ENCODE data around the gene STAG1.

STAG1 gene

DNA sequence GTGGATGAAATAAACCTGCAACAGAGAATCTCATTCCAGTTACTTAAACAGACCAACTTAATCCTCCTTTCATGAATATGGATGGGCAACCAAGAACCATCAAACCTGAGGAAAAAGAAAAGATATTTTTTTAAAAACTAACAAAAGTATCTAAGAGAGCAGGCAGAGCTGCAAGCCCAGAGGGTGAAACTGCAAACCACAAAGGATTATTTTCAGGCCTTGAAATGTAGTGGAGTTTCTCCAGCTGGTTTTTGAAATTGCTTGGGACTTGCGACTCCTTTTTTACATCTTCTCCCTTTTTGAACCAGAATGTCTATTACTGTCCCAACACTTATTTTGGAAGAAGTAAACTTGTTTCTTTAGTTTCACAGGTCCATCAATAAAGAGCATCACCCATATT lies 87.4 kb downstream of the STAG1 start:
- TF ChIP-seq, protein P1, sequence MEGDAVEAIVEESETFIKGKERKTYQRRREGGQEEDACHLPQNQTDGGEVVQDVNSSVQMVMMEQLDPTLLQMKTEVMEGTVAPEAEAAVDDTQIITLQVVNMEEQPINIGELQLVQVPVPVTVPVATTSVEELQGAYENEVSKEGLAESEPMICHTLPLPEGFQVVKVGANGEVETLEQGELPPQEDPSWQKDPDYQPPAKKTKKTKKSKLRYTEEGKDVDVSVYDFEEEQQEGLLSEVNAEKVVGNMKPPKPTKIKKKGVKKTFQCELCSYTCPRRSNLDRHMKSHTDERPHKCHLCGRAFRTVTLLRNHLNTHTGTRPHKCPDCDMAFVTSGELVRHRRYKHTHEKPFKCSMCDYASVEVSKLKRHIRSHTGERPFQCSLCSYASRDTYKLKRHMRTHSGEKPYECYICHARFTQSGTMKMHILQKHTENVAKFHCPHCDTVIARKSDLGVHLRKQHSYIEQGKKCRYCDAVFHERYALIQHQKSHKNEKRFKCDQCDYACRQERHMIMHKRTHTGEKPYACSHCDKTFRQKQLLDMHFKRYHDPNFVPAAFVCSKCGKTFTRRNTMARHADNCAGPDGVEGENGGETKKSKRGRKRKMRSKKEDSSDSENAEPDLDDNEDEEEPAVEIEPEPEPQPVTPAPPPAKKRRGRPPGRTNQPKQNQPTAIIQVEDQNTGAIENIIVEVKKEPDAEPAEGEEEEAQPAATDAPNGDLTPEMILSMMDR (IDR thresholded peaks at IDR 0.05; ENCODE audit: insufficient read depth, missing control alignments): no peak
- FAIRE-seq: no peak
- no peak for DNase-seq (ENCODE audit: insufficient read length, low spot score)

DNA sequence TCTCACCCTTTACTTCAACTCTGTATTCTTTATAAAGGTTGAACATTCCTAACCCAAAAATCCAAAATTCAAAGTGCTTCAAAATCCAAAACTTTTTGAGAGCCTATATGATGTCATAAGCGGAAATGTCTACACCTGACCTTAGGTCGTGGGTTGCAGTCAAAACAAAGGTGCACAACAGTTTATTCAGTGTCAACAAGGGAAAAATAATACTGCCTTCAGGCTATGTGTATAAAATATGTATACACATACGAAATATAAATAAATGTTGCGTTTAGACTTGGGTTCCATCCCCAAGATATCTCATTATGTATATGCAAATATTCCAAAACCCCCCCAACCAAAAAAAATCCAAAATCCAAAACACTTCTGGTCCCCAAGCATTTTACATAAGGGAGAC lies 90.9 kb downstream of the STAG1 start:
- TF ChIP-seq, protein P1 (IDR thresholded peaks at IDR 0.05; ENCODE audit: insufficient read depth, missing control alignments): no peak
- FAIRE-seq: no peak
- no peak for DNase-seq (ENCODE audit: insufficient read length, low spot score)

DNA sequence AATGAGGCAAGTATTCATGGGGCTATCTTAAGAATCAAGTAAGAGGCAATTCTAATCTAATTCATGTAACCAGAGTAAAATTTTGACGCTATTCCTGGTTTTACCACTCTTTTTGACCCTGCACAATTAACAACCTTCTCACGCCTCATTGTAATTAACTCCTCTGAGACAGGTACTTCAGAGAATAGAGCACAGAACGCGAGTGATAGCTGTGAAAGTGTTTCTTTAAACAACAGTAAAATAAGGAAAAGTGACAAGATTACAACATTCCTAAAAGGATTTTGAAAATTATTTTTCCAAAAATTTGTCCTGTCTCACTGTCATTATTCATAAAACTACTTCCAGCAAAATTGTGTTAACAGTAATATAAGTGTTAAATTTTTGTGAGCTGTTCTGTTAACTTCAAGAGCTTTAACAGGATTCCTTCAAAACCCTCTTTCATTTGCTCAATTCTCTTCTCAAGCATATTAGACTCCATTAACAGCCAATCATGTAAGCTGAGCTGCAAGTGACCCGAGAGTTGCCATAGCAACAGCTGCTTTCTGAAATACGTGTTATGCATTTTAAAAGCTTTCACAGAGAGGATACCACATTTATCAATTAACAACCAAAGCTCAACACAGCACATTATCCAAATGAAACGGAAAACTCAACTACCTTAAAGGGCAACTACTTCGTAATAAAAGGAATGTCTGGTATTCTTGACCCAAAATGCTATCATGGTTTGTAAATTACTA lies 93.1 kb downstream of the STAG1 start:
- TF ChIP-seq, protein P1 (IDR thresholded peaks at IDR 0.05; ENCODE audit: insufficient read depth, missing control alignments): no peak
- FAIRE-seq (peak; percentile 84), DNase-seq (ENCODE audit: insufficient read length, low spot score) (no peak)

DNA sequence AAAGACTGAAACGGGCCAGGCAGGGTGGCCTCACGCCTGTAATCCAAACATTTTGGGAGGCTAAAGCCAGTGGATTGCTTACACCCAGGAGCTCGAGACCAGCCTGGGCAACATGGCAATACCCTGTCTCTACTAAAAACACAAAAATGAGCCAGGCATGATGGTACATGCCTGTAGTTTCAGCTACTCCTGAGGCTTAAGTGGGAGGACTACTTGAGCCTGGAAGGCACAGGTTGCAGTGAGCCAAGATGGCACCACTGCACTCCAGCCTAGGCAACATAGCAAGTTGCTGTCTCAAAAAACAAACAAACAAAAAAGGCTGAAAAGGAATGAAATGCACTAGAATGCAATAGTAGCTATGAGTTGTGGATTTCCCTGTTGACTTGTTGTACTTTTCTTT lies 94.7 kb downstream of the STAG1 start:
- DNase-seq (ENCODE audit: insufficient read length, low spot score) (no peak), FAIRE-seq (no peak)

DNA sequence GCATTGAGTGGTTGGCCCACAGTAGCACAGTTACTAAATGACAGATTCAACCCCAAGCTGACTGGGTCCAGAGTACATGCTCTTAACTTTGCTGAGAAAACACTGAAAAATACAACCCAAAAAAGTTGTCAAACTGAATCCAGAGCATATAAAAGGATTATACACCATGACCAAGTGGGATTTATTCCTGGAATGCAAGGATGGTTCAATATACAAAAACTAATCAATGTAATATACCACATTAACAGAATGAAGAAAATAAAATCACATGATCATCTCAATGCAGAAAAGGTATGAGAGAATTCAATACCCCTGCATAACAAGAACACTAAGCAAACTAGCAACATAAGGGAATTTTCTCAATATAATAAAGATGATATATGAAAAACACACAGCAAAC lies 98.5 kb downstream of the STAG1 start:
- TF ChIP-seq, protein P1 (IDR thresholded peaks at IDR 0.05; ENCODE audit: insufficient read depth, missing control alignments): no peak
- DNase-seq (ENCODE audit: insufficient read length, low spot score): no peak
- no peak for FAIRE-seq

More for the DNA sequence above, 94.7 kb downstream of the STAG1 start:
- TF ChIP-seq, protein P1 (IDR thresholded peaks at IDR 0.05; ENCODE audit: insufficient read depth, missing control alignments): no peak

DNA sequence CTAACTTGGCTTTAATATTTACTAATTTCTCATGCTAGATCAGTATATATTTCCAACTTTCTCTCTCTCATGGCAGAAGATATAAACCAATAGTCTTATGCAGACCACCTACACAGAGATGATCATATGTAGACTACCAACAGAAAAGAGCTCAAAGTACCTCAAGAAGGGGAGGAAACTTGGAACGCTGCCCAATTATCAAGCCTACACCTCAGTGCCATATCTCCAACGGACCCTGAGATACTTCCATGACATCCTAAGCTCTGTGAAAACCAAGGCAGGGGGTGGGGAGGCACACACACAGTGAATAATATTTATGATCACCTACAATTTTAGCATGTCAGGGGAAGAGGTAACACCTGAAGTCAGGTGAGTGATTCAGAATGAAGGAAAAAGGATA lies 100.6 kb downstream of the STAG1 start:
- no peak for FAIRE-seq
- TF ChIP-seq, protein P1 (IDR thresholded peaks at IDR 0.05; ENCODE audit: insufficient read depth, missing control alignments): no peak
- DNase-seq (ENCODE audit: insufficient read length, low spot score): no peak

DNA sequence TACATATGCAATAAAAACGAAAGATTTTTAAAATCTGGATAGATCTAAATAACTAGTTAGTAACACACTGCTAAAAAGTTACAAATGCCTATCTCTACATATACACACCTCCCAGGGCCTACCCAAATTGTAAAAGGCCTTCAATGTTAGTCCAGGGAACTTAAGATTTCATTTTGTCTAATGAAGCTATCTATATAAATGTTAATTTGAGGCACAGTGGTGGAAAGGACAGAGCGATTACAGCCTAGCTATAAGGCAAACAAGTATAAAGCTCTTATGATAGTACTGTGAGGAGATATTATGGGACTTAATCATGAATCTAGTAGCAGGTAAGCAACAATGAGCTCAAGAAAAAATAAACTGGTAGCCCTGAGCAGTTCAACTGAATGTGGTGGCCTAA lies 101.7 kb downstream of the STAG1 start:
- DNase-seq (ENCODE audit: insufficient read length, low spot score) (no peak), FAIRE-seq (no peak)
- TF ChIP-seq, protein P1 (IDR thresholded peaks at IDR 0.05; ENCODE audit: insufficient read depth, missing control alignments): no peak

Data from D721Med (cell line).